Left colon (tissue), 2 donors: Measurements from ENCODE around the gene MALL. TPM values are rescaled to one million over a fixed set of nuclear protein-coding genes. Genes with fewer than 3 reads are reported as not detected.

Experiments
- microRNA-seq, 2 donors: library from miRNA; unstranded; fragments of <30 nt; microRNA quantifications; one replicate each; pipeline versions ENCODE4 v1.1.0 to v1.2.0, GENCODE V29; 2020
- total RNA-seq, 2 donors: library from RNA; stranded (reverse); fragmentation: NEBNext Ultra II Directional; extraction: Animal tissue kit (Norgen Biotek cat#: 25700); gene quantifications; one replicate each; pipeline ENCODE4 v1.2.1, GENCODE V29; 2021
- donor health status: DM: no; HTN: no; CAD: no.
- donor health status: DM: yes; HTN: yes; CAD: no.

MALL gene
- total RNA-seq, 2 donors from 2014 or later: 368 to 561 TPM

Small RNA genes lying within 50 kb of the gene (microRNA-seq; reads per million reads assigned to microRNA genes)
- gene MIR4267 (0 reads per million in 2 donors), gene MIR4436B1 (0 reads per million in 2 donors)

Other genes with a start within 250 kb of the MALL start
- gene LIMS3, start 217.1 kb downstream of the MALL start, total RNA-seq: 1 to 10 TPM; 1.3 to 1.9 TPM
- gene NPHP1, start 89.2 kb upstream of the MALL start, total RNA-seq: 1 to 10 TPM in 1 of 2 donors, under 1 TPM in 1; 0.56 to 1.3 TPM
- 10 to 100 TPM; 28.5 to 45.8 TPM for gene MTLN, start 96.7 kb upstream of the MALL start, total RNA-seq